ENCODE measurements around the gene KLHL35.

Gene KLHL35

DNA sequence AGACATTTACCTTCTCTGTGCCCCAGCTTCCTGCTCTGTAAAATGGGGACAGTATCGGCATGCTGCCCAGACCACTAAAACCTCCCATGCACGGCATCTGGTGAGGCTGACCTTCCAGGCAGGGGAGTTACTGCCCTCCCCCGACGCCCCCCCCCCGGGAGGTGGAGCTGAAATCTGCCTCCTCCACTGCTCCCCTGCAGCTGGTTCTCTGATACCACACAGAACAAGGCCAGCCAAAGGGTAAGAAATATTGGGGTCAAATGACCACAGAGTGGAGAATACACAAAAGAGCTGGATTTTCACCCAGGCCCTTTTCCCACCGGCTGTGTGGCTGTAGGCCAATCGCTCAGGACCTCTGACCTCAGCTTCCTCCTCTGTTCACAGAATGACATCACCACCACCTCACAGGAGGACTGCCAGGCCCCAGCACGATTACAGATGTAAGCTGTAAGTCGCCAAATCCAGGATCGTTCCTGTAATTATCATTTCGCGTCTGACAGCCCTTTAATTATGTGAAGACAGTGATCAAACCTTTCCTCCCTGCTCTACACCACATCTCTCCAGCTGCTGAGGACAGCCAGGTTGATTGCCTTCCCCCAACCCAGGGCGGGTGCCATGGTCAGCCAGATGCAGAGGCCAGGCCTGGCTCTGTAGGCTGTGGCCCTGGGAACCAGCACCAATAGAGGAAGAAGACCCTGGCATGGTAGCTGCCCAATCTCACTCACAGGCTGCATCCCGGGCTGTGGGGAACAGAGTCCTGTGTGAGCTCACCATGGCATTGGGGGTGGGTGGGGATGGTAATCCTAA lies 35.7 kb upstream of the KLHL35 start:
- DNase-seq (ENCODE audit: low read depth) = no peak

DNA sequence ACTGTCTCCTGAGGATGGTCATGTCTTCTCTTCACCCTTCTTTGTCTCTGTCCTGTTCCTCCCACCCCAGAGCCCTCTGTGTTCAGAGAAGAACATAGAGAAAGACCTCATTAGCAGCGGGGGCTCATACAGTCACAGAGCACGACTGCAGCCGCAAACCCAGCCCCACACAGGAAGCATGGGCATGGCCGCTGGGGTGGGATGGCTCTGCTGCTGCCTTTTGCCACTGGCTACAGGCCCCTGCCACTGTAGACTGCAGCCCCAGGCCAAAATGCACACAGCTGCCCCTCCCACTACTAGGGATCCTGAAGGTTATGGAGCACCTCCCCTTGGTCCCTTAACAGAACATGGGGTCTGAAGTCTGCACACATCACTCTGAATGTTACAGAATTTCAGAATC lies 34.9 kb upstream of the KLHL35 start:
- no peak for DNase-seq (ENCODE audit: low read depth)

- no peak for DNase-seq (ENCODE audit: low read depth)
Measured at GRCh38 chr11:75467311-75467710, 34.3 kb upstream of the KLHL35 start.

DNA sequence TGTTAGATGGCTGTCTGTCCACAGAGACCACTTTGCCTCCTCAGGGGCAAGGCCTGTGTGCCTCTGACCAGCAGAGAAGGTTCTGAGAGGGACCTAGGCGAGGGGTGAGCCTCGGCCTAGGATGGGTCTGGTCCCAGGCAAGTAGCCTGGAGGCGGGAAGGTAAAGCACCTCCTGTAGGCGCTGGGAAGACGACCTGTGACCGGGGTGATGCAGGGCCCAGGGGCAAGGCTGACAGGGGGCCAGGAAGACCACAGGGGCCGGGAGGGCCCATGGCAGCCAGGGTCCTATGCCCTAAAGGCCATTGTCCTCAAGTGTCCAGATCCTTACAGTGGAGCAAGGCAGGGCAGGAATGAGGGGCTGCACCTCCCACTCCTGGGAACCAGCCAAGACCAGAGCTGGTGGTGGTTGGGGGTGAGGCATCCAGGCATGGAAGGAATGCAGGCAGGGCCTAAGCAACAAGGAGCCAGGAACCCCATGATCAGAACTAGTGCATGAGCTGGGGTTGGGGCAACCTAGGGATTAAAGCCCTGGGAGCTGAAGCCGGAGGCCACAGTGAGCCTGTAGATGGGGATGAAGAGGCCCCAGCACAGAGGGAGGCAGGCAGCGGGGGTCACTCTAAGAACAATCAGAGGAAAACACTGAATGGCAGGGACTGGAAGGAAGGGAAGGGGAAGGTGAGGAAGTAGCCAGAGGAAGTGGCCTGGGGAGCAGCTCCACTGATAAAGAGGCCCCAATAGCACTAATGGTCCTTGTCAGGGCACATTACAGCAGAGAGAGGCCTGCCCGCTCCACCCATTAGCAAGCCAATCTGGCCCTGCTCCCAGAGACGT lies 32.9 kb upstream of the KLHL35 start:
- no peak for DNase-seq (ENCODE audit: low read depth)

DNA sequence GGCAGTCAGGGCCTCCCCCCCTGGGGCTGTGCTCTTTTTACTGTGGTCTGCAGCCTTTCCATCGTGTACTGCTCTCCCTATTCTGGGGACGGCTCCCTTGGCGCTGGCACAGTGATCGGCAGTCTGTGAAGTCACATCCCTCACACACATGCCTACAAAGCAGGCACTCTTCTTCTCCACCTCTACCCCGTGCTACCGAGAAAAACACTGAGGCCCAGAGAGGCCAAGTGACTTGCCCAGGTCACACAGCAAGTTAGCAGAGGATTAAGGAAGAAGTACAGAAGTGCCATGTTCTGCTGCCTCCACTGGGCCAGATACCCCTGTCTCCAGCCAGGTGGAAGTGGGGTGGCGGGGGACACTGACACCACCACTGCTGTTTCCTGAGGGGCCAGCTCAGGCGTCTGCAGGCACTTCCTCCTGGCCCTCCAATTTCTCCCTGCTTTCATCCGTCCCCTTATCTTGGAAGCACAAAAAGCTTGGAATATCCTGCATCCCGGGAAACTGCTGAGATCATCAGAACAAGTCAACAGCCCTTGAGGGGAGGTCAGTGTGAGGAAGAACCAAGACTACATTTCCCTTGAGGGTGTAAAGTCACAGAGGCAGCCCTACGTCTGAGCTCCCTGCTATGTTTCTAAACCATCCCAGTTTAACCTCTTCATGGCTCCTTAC lies 30.2 kb upstream of the KLHL35 start:
- DNase-seq (ENCODE audit: low read depth) = no peak

DNA sequence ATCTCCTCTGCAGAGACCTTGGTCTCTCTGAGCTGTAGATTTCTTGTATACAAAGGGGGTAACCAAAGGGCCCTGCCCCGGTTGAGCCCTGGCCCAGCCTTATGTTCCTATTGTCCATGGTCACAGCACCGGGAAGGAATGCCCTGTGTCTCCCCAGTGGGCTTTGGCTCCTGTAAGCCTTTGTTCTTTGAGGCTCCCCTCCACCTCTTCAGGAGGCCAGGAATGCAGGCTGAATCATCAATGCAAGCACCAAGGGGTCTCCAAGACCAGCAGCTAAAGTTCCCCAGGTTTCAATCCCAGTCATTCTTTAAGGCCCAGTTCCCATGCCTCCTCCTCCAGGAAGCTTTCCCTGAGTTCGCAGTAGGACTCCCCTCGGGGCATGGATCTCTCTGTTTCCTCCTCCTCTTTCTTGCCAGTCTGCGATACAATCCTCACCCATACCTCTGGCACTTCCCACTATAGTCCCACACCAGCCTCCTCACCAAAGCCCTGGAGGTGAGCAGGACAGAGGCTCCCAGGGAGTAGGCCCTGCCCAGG lies 29.2 kb upstream of the KLHL35 start:
- no peak for DNase-seq (ENCODE audit: low read depth)

DNA sequence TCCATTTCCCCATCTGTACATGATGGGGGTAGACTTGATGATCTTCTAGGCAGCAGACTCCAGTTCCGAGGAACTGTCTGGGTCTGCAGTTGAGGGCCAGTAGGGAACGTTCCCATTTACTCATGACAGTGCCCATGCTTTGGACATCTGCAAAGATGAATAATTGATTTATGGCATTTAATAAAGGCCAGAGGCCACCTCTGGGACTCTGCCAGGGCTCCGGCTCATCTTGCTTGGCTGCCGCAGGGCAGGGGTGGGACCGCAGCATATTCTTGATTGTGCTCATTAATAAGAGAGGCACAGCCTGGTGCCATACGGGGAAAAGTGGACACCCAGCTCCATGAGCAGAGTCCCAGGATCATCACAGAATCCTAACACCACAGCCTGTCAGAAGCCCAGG lies 28.1 kb upstream of the KLHL35 start:
- DNase-seq (ENCODE audit: low read depth) = no peak

DNA sequence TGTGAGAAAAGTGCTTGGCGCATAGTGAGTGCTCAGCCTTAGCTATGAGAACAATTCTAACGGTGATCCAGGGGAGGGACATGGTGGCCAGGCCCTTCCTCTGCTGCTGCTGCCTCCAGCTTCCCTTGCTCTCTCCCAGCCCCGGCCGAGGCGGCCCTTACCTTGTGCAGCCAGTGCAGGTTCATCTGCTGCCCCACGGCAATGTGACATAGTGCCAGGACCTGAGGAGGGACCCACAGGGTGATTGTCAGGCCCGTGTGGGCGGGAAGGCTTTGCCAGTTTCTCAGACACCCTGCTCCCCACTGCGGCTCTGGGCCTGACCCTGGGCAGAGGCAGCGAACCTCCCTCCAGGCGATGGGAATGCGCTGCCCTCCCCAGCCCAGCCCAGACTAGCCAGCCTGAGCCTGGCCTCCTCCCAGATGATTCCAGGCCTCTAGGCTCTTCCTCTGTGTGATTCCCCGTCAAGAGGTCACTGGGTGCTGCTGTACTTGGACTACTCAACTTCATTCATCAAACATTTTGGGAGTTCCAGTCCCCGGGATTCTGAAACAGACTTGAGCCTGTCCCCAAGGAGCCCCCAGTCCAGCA lies 23.7 kb upstream of the KLHL35 start:
- no peak for DNase-seq (ENCODE audit: low read depth)

DNA sequence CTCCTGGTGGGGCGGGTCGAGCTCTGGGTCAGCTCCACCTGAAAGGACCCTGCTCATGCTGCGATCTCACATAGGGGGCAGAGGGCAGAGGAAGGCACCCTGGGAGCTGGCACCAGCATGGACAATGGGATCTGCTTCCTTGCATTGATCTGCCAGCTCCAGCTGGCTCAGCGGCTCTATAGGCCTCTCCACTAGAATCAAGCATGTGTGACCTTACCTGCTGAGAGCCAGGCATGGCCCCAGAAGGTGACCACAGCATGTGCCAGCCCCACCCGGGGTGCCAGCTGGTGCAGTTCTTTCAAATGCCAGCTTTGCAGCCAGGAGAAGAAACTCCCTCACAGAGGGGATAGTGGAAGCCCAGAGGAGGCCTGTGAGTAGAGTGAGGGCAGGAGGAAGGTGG lies 22.0 kb upstream of the KLHL35 start:
- DNase-seq (ENCODE audit: low read depth) = no peak

- DNase-seq (ENCODE audit: low read depth) = no peak
Measured at GRCh38 chr11:75453916-75454655, 21.1 kb upstream of the KLHL35 start.

DNA sequence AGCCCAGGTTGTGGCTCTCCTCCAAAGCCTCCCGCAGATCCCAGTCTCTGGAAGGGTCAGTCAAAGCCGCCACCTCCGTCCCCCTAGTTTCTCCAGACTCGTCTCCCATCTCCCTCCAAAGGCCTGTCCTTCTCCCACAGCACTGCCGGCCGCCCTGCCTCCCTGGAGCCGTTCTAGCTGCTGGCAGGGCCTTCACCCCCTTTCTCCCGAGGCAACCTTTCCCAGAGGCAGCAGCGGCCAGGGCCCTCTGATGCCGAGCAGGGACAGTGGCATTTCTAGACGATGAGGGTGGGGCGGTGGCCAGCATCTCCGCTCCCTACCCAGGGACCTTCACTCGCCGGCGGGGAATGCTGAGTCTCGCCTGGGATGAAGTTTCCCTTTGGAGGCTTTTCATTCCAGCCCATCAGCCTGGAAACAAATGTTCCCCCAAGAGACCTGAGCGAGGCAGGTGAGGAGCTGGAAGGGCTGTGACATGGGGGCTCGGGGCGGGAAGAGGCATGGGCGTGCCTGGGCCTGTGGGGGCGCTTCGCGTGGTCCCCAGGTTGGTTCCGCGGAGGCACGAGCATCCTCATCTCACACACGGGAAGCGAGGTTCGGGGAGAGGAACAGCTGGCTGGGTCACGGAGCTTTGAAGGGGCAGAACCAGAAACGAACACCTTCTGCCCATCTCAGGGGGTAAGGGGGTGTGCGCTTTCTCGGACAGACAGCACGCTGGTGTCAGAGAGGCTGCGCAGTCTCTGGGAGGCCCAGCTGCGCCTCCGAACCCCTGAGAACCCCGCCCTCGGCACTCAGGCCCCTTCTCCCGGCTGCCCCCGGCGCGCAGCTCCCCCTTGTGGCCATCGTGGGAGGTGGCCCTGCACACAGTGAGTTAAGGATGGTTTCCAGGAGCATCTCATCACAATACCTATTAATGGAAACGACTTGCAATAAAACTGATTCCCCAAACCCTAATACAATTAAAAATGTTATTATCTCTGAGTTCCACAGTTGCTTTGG lies 18.1 kb upstream of the KLHL35 start:
- DNase-seq (ENCODE audit: low read depth) = no peak

GRCh38 chr11:75450236-75450635 lies 17.2 kb upstream of the KLHL35 start:
- DNase-seq (ENCODE audit: low read depth) = no peak

DNA sequence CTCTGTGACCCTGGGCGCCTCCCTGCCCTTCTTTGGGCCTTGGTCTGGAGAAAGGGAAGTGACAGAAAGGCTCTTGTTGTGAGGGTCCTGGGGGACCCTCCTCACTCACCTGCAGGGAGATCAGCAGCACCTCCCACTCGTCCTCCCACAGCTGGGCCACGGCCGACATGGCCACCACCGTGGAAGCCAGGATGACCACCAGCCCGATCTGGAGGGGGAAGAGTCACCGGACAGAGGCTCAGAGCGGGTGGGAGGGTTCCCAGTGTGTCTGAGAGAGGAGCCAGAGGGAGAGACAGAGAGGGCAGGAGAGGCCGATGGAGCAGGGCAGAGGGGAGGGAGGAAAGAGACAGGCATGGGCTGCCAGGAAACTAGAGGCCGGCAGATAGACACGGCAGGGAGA lies 16.8 kb upstream of the KLHL35 start:
- no peak for DNase-seq (ENCODE audit: low read depth)

GRCh38 chr11:75449271-75449670 lies 16.3 kb upstream of the KLHL35 start:
- no peak for DNase-seq (ENCODE audit: low read depth)

DNA sequence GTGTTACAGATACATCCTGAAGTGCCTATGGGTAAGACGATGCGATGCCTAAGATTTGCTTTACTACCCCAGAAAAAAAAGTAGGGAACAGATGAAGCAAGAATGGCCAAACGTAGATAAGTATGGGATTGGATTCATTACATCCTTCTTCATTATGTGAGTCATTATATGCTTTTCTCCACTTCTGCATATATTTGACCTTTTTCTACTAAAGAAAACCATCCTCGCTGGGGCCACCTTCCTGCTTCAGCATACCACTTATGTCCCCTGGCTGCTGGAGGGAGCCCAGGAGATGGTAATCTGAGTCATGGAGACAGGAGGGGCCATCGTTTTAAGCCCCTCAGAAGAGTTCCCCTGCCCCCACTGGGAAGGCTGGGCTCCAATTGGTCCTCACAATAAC lies 14.4 kb upstream of the KLHL35 start:
- no peak for DNase-seq (ENCODE audit: low read depth)

DNA sequence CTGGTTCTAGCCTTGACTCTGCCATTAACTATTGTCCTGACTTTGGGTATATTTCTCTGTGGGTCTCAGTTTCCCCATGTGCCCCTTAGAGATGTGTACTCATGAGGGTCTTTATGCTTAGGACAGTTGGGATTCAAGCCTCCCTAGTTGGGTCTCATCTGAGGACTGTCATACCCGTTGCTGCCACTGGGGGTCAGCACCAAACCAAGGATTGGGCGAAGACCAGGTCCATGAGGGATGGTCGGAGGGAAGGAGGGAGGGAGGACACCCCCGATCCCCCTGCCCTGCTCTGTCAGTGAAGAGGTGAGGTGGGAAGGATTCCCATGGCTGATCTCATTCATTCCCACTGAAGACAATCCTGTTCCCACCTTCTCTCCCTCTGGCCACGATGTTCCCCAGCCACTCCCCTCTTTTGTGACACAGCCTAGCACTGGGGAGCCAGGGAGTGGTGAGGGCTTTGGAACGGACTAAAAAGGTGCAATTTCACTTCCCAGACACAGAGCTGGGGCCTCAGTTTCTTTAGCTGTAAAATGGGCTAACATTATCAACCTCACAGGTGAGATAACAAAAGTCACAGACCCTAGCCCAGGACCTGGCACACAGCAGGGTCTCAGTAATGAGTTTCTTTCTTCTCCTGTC lies 12.4 kb upstream of the KLHL35 start:
- DNase-seq (ENCODE audit: low read depth) = peak; percentile 54

GRCh38 chr11:75443043-75443442 lies 10.0 kb upstream of the KLHL35 start:
- no peak for DNase-seq (ENCODE audit: low read depth)

- no peak for DNase-seq (ENCODE audit: low read depth)
Measured at GRCh38 chr11:75442161-75442885, 9.3 kb upstream of the KLHL35 start.

DNA sequence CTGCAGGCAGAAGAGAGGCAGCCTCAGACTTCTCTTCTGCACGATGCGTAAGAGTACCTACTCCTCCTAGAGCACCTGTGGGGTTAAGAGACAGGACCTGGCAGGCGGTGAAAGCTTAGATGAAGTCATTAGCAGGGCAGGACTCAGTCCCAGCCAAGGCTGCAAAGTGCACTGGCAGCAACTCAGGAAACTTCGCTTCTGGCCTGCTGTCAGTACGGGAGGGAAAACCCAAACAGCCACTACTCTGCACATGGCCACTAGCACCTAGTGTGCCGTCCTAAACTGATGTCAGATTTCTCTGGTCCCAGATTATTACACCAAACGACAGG lies 8.8 kb upstream of the KLHL35 start:
- no peak for DNase-seq (ENCODE audit: low read depth)
